CD4-positive, alpha-beta T cell treated with Interleukin-4 for 1 hour (primary cell): ENCODE data around the gene FNDC3B.
"Not testable (repeated sequence)": the region's sequence is repeated elsewhere in the genome, so short reads cannot be mapped to it uniquely, and the experiment has no call there.

Experiments used
- DNase-seq, 2 donors: peaks; one replicate each; pipeline ENCODE4 v3.0.0-alpha.2; 2020 to 2022

The FNDC3B gene

GRCh38 chr3:172034786-172035685 is 4.3 kb upstream of the FNDC3B start:
- DNase-seq = peak in 1 of 2 donors; percentile 63

DNA sequence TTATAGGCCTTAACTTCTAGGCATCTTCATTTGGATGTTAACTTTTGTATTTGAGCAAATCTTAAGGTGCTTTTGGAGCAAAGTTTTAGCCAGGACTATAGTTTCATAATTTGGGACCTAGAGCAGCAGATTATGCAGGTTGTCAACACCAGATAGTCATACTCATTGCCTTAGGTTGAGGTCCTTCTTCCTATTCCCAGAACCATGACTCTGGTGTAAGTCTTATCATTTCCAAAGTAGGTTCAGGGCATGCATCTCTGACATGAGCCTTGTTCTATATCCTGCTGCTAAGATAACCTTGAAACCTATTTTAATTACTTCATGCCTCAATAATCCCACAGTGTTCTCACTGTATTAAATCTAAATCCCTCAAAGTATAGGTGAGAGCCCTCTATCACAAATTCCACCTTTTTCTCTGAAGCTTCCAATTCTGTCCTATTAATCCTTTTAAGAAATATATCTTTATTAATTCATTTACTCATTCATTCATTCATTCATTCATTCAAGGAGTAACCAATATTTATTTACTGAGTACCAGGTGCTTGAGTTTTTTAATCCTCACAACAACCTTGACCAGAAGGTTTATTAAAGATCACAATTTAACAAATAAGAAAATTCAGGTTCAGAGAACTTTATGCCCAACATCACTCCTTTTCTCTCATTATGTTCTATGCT is 2.7 kb upstream of the FNDC3B start:
- DNase-seq = no peak

GRCh38 chr3:172038798-172039435 is 461 bp upstream of the FNDC3B start:
- no peak for DNase-seq

- peak; percentile 44 for DNase-seq
These were observed 951 bp downstream of the FNDC3B start for GRCh38 chr3:172040078-172040980.

DNA sequence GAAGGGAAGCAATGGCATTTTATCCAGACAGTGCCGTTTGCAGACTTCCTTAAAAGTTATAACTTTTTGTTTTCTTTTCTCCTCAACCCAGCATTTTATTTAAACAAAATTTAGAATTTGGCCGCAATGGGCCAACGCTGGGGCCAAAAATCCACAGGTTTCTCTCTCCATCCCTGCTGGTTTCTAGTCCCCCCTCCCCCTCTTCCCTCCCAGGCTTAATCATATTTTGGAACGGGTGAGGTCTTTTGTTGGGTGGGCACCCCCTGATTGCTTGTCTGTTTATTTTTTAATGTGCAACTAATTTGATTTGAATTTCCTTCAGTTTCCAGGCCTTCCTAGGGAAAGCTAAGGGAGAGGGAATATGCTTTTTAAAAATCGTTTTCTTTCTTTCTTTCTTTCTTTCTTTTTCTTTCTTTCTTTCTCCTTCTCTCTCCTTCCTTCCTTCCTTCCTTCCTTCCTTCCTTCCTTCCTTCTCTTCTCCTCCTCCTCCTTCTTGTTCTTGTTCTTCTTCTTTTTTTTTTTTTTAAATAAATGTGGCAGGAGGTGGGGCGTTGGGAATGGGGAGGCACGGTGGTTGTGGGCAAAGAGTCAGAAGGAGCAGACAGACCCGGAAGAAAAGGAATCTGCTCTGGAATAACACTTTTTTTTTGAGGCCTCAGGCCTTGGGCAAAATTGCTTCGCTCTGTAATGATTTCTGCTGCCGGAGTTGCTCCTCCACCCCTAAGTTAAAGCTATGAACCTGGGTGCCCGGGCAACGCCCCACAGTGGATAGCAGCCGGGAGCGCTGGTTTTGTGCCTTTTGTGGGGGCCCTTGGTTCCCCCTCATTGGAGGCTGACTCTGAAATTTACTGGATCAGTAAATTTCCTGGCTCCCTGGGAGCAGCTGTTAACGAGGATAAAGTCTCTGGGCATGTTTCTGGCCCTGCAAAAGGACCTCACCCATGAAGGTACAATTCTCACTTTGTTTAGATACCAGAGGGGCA is 1.9 kb downstream of the FNDC3B start:
- no peak for DNase-seq

DNA sequence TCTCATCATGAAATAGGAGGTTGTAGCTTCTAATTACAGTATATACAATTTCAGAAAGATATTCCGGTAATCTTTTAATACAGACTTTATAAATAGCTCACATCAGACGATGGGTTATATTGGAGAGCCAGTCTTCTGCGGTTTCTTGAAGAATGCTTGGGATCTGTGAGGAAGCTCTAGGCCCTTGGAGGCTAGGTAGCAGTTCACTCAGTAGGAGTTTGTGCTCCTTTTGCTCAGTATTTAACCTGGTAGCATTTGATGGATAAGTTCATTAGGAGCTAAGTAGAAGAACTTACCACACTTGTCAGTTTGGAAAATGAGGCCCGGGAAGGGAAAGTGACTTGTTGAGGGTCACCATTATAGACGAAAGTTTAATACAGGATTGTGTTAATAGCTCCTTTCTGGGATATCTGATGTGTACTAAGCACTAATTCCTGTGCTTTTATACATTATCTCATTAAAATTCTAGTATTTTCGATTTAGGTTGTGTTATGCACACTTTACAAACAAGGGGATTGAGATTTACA is 2.8 kb downstream of the FNDC3B start:
- DNase-seq = no peak

DNA sequence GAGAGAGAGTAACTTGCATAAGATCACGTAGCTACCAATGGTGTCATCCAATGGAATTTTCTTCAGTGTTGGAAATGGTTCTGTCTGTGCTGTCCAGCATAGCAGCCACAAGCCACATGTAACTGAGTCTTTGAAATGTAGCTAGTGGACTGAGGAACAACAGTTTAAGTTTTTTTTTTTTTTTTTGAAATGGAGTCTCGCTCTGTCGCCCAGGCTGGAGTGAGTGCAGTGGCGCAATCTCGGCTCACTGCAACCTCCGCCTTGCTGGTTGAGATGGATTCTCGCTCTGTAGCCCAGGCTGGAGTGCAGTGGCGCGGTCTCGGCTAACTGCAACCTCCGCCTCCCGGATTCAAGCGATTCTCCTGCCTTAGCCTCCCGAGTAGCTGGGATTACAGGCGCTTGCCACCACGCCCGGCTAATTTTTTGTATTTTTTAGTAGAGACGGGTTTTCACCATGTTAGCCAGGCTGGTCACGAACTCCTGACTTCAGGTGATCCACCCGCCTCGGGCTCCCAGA is 3.3 kb downstream of the FNDC3B start:
- DNase-seq = not testable (repeated sequence)

DNA sequence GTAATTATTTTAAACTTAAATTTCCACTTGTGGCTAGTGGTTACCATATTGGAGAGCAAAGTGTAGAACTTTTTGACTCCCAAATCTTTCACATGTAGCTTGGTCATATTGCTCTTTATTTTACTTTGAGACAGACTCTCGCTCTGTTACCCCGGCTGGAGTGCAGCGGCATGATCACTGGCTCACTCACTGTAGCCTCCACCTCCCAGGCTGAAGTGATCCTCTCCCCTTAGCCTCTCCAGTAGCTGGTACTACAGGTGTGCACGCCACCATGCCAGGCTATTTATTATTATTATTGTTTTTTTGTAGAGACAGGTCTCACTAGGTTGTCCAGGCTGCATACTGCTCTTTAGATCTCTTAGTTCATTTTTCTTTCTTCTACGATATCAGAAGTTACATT is 3.9 kb downstream of the FNDC3B start:
- no peak for DNase-seq

- no peak for DNase-seq
These were observed 4.4 kb downstream of the FNDC3B start for GRCh38 chr3:172043766-172044165.

DNA sequence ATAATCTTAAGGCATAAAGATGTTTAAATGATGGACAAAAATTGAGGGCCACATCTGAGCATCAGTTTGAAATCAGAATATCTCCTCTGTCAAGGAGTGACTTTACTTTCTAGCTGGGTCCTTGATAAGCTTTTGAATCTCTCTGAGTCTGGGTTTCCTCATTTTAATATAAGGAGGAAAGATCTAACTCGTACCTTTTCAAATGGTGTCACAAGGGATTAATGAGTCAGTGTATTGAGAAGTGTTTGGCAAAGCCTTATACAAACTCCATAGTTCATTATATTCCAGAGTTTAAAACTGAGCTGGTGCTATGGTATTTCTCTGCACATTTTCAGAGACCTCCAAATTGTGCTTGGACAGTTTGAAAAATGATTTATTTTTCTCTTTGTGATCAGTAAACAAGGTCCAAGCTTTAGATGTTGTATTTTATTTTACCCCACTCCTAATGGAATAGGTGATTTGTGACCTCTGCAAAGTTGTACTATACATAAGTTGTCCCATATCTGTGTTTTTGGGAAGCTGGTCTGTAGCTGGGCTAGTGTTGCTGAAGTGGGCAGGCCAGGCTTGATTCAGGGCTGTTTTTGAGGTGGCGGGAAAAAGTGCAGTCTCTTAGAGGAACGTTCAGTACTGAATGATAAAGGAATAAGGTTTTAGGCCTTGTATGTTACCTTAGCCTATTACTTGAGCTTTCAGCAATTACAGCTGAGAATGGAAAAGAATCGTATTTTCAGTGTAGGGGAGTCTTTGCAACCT is 5.6 kb downstream of the FNDC3B start:
- no peak for DNase-seq

DNA sequence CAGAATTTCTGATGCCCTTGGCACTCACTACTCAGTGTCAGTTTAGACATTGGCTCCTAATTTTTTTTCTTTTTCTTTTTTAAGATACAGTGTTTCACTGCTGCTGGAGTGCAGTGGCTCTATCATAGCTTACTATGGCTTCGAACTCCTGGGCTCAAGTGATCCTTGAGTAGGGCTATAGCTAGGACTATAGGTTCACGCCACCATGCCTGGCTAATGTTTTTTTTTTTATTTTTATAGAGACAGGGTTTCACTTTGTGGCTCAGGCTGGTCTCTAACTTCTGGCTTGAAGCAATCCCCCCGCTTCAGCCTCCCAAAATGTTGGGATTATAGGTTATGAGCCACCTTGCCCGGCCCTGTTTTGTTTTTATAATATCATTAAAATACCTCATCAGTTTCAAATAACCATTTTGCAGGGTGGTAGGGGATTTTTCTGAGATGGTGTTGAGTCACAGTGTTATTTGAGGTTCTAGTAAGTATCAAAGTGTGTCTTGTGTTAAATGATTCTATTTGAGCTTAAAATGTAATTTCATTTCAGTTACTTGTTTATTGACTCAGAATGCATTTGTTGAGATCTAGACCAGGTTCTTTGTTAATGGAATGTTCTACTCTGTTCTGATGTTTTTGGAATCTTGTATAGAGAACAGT is 7.0 kb downstream of the FNDC3B start:
- no peak for DNase-seq

DNA sequence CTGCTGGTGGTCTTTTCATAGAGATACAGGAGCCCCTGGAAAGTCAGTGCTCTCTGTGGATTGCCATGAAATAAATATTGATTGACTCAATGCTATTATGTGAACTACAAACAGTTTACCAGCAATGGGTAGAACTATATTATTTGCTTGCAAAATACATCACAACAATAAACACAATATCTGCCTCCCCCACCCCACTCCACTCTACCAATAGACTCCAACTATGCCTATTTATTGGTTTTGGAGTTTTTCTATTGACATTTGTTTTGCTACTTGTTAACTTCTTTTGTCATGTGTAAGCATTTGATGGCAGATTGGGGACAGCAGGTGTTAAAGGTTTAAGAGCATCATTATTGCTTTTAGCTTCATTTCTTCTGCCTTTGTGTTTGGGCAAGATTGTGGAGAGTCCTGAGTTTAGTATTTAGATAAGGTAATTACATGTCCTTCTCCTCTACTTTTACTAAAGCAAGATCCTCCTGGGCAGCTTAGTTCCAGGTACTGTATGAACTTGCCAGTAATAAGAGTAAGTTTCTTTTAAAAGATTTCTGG is 8.3 kb downstream of the FNDC3B start:
- DNase-seq = no peak

GRCh38 chr3:172048599-172048998 is 9.2 kb downstream of the FNDC3B start:
- no peak for DNase-seq

DNA sequence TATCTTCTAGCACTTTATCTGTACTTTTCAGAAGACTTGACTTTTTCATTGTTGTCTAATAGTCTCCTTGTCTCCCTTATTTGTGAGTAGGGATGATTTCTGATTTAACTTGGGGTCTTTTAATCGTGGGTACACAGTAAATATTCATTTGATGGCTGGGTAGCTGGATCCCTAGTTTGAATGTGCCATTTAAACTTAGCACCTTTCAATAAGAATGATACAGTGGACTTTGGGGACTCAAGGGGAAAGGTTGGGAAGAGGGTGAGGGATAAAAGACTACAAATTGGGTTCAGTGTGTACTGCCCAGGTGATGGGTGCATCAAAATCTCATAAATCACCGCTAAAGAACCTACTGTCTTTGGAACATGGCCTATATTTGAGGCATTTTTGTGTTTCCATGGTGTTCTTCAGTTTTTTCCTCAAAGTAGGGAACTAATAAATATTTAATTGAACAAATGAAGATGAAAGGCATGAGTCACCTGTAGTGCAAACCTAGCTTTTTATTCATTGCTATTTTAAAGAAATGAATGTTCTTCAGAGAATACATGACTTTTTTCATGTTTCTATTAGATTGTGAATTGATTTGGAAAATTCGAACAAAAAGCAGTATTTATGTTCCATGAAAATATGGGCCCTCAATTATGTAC is 12.1 kb downstream of the FNDC3B start:
- no peak for DNase-seq

- no peak for DNase-seq
These were observed 12.6 kb downstream of the FNDC3B start for GRCh38 chr3:172051957-172052354.

DNA sequence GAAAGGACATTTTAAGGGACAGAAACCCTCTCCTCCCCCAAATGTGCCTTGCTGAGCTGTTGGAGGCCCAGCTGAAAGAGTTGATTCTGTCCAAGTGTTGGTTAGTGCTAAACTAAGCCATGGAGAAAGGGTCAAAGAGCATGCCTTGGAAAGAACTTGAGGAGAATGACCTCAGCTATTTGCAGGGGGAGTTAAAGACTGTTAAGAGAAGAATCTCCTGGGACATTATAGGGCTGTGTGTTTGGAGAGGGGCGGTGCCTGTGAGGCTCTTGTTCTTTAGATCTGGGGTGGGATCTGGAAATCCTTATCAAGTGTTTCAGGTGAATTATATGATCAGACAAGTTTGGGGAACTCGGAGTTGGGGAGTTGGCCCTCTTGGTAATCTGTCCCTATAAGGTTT is 13.0 kb downstream of the FNDC3B start:
- no peak for DNase-seq

DNA sequence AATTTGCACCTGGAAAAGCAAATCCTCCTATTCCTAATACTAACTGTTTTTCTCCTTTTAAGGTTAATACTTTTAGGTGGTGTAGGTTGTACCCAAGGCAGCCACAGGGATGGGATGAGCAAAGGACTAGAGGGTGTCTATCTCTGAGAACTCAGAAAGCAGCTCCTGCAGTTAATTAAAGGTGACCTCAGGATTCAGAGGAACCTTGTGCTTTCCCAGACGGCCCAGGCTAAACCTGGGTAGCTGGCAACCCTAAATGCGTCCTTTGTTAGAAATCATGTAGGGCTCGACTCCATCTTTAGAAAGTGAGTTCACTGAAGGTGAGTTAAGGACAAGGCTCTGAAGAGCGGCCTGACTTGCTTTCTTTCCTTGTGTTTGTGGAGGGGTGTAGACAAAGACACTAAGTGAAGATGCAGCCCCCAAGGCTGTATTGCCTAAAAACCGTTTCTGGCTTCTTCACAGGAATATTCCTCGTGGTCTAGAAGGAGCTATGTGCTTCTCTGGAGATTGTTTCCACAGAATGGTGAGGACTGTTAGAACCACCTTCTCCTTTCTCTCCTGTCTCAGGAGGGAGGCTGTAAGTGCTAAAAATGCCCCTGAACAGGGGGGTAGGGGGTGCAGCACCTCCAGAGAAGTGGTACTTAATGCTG is 14.9 kb downstream of the FNDC3B start:
- no peak for DNase-seq

- DNase-seq = no peak
These were observed 17.0 kb downstream of the FNDC3B start for GRCh38 chr3:172056416-172056815.
